ENCODE measurements around the gene NPTX2.

The NPTX2 gene

GRCh38 chr7:98617960-98618418 lies 904 bp downstream of the NPTX2 start:
- no peak for DNase-seq (ENCODE audit: extremely low read depth in 1 of 2, low read depth in 1 of 2)

DNA sequence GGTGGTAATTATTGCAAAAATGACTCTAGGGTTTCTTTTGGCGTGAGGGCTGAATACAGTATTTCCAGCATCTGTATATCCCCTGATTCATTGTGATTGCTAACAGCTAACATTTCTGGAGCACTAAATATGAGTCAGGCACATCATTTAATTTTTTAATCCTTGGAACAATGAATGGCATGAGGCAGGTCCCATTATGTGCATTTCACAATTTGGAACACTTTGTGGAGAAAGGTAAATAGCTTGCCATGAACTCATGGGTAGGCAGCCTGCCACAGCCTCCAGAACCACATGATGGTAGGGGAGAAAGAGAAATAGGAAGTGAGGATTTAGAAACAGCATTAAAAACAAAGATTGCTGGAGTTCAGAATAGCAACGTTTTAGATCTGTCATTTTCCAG lies 1.7 kb downstream of the NPTX2 start:
- DNase-seq (ENCODE audit: extremely low read depth in 1 of 2, low read depth in 1 of 2): no peak

- DNase-seq (ENCODE audit: extremely low read depth in 1 of 2, low read depth in 1 of 2): no peak
These were observed 2.6 kb downstream of the NPTX2 start for GRCh38 chr7:98619450-98620321.

- no peak for DNase-seq (ENCODE audit: extremely low read depth in 1 of 2, low read depth in 1 of 2)
These were observed 4.7 kb downstream of the NPTX2 start for GRCh38 chr7:98621573-98622482.

GRCh38 chr7:98622926-98623325 lies 5.8 kb downstream of the NPTX2 start:
- no peak for DNase-seq (ENCODE audit: extremely low read depth in 1 of 2, low read depth in 1 of 2)

DNA sequence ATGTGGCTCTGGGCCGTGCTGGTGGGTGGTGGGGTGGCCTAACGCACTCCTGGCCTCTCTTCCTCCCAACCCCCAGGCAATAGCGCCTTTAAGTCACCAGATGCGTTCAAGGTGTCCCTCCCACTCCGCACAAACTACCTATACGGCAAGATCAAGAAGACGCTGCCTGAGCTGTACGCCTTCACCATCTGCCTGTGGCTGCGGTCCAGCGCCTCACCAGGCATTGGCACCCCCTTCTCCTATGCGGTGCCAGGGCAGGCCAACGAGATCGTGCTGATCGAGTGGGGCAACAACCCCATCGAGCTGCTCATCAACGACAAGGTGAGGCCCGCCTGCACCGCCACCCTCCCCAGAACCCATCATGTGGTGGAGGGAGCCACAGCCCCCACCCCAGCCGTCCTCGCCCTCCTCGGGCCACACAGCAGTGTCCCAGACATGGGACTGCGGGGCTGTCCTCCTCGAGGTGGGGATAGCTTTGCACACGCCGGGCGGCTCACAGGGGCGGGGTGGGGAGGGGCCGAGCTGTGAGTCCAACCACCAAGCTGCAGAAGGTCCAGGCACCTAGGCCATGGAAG lies 7.8 kb downstream of the NPTX2 start:
- DNase-seq (ENCODE audit: extremely low read depth in 1 of 2, low read depth in 1 of 2): no peak

GRCh38 chr7:98626460-98627412 lies 9.7 kb downstream of the NPTX2 start:
- no peak for DNase-seq (ENCODE audit: extremely low read depth in 1 of 2, low read depth in 1 of 2)

- no peak for DNase-seq (ENCODE audit: extremely low read depth in 1 of 2, low read depth in 1 of 2)
These were observed 10.3 kb downstream of the NPTX2 start for GRCh38 chr7:98627413-98627790.

GRCh38 chr7:98628418-98628817 lies 11.3 kb downstream of the NPTX2 start:
- no peak for DNase-seq (ENCODE audit: extremely low read depth in 1 of 2, low read depth in 1 of 2)

DNA sequence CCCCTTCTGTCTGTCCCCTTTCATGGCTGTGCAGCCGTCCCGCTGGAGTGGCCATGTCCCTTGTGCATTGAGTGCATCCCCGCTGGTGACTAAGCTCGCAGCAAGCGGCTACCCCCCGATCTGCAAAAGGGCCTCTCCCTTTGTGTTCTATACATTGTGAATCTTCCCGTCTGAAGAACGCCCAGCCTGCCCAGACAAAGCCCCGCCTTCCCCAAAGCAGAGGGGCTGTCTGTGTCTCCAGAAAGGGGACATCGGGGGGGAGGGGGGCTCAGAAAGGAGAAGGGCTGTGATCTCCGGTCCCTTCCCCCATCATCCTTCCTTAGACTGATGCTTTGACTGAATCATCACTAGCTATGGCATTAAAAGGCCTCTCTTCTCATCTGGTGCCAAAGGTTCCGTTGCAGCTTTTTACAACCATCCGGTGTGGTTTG lies 11.9 kb downstream of the NPTX2 start:
- no peak for DNase-seq (ENCODE audit: extremely low read depth in 1 of 2, low read depth in 1 of 2)

GRCh38 chr7:98630149-98630548 lies 13.1 kb downstream of the NPTX2 start:
- no peak for DNase-seq (ENCODE audit: extremely low read depth in 1 of 2, low read depth in 1 of 2)

DNA sequence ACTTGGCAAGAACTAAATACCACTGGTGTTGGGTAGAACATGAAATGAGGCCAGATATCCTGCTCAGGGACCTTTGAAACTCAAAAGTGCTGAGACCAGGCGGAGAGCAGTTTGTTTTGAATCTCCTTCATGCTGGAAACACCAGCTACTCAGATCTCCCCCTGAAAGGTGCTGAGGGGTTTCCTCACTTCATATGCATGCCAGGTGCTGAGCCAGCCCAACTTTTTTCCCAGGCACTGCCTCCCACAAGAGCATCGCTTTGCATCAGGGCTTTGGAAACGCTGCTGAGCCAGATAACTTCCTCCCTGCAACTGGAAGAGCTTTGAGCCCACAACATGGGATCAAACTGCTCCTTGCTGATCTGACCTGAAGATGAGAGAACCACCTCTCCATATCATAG lies 13.7 kb downstream of the NPTX2 start:
- DNase-seq (ENCODE audit: extremely low read depth in 1 of 2, low read depth in 1 of 2): no peak

GRCh38 chr7:98638853-98639252 lies 21.8 kb downstream of the NPTX2 start:
- no peak for DNase-seq (ENCODE audit: extremely low read depth in 1 of 2, low read depth in 1 of 2)

- no peak for DNase-seq (ENCODE audit: extremely low read depth in 1 of 2, low read depth in 1 of 2)
These were observed 23.3 kb downstream of the NPTX2 start for GRCh38 chr7:98640375-98640774.

DNA sequence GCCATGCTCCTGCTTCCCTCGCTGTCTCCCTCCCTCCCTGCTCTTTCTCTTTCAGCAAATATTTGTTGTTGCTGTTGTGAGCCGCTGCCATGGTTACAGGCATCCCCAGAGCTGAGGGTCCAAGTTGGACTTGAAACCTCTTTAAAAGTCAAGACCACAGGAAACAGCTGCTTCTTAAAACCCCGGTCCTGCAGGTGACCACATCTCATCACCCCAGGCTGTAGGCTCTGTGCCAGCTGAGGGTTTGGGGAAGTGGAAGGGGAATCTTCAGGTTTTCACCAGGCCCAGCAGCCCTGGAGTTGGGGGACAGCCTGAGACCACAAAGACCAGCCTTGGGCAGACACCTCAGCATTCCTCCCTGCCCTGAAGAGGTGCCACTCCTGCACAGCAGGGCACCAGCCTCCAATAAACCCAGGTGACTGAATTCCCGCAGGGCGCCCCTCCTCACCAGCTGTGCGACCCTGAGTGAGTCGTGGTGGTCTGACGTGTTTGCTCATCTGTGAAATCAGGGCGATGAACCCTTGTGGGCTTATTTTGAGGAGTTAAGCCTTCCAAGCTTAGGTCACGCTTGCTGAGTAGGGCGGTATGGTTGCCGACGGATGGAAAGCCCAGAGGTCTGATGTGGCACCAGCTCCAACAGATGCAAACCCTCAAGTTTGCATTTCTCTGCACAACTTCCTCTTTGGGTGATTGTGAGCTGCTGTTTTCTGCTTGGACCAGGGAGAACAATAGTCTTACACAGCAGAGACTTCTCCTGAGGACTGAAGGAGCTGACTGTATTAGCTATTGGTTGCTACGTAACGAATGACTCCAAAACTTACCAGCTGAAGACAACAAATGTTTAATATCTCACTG lies 24.8 kb downstream of the NPTX2 start:
- no peak for DNase-seq (ENCODE audit: extremely low read depth in 1 of 2, low read depth in 1 of 2)

DNA sequence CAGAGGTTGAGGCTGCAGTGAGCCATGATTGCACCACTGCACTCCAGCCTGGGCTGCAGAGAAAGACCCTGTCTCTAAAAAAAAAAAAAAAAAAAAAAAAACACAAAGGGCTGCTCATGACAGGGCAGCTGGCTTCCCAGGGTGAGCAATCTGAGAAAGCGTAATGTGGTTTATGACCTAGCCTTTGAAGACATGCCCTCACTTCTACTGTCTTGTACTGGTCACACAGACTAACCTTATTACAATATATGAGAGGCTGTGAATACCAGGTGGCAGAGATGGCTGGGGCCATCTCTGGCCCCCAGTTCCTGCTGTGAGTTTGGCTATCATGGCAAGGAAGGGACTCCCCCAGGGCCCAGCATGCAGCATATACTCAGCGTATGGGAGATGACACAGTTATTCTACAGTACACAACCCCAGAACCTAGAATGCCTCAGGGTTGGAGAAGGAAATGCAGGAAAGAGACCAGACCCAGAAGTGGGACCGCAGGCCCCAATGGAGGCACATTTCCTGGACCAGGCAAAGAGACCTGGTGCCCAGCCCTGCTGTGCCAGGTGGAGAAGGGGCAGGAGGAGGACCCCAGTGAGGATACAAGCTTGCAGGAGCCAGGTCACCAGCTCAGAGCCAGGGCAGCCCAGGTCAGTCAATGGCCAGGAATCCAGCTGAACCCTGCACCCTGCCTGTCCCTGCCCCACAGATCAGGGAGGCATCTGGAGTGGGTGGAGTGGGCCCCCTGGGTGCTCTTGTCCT lies 26.3 kb downstream of the NPTX2 start:
- DNase-seq (ENCODE audit: extremely low read depth in 1 of 2, low read depth in 1 of 2): no peak

DNA sequence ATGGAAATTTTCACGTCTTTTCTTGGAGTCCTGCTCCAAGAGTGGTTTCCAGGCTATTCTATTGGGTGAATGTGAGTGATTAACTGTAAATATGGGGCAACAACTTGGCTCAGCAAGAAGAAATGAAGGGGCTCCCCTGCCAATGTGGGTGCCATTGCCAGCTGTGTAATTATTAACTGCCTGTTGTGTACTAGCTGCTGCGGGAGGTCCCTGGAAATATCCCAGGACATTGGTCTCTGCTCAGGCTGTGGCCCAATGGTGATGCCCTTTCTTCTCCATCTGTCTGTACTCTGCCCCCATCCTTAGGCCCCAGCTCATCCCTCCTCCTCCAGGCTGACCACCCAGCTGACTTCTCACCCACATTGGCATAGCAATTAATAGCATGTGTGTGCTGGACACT lies 29.4 kb downstream of the NPTX2 start:
- no peak for DNase-seq (ENCODE audit: extremely low read depth in 1 of 2, low read depth in 1 of 2)

DNA sequence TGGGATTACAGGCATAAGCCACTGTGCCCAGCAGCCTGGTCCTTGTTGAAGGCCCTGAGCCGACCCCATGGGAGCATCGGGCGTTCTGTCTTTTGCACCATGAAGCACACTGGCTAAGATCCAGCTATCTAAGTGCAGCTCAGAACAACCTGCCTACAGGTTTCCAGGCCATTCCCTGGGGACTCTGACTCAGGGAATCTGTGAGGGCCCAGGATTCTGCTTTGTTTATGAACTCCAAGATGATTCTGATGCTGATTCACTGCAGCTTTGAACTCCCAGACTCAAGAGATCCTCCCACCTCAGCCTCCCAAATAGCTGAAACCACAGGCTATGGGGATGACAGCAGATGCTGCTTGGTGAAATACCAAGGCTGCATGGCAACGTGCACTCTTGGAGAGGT lies 30.2 kb downstream of the NPTX2 start:
- no peak for DNase-seq (ENCODE audit: extremely low read depth in 1 of 2, low read depth in 1 of 2)

DNA sequence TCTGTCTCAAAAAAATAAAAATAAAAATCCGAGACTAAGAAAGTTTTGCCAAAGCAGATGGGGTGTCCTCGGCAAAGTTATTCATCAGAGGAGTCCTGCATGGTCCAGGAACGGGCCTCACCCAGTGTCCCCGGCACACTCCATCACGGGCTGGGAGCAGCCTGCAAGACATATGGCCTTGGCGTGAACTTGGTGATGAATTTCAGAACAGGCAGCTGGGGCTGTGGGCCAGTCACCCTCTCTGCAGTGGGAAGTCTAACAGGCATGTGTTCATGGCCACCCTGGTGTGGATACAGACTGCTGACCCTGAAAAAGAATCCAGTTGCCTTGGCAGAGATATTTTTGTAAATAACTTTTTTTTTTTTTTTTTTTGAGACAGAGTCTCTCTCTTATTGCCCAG lies 34.7 kb downstream of the NPTX2 start:
- DNase-seq (ENCODE audit: extremely low read depth in 1 of 2, low read depth in 1 of 2): no peak

Data from activated CD8-positive, alpha-beta memory T cell treated with anti-CD3 and anti-CD28 coated beads for 1 hour (primary cell).